GM06990 (cell line): Measurements from ENCODE around the gene RAP1GAP2.

Experiments used
- DNase-seq: peaks from one replicate; pipeline ENCODE4 v3.0.0-alpha.2; 2011; ENCODE audit not compliant: insufficient read length; ENCODE audit errors: extremely low read depth
- H3K27me3 ChIP-seq: replicated peaks from 2 replicates; pipeline ENCODE4 v1.6.0; 2011; ENCODE audit warnings: low read length; ENCODE audit not compliant: control insufficient read depth, insufficient read depth
- H3K36me3 ChIP-seq: 2 replicates; pipeline ENCODE4 v1.5.1; 2011; ENCODE audit warnings: low read length; ENCODE audit not compliant: control insufficient read depth, insufficient read depth
- H3K4me3 ChIP-seq: replicated peaks from 2 replicates; pipeline ENCODE4 v1.5.1; 2011; ENCODE audit warnings: low read depth, mild to moderate bottlenecking, control low read depth, low read length
- CTCF ChIP-seq: IDR thresholded peaks from 2 replicates; pipeline ENCODE4 v1.5.1; 2011; ENCODE audit warnings: low read length, control low read depth, mild to moderate bottlenecking, inconsistent platforms; ENCODE audit not compliant: insufficient read depth, poor library complexity, severe bottlenecking

Gene RAP1GAP2

GRCh38 chr17:2852729-2853282 lies 56.6 kb downstream of the RAP1GAP2 start:
- Histone ChIP-seq H3K27me3 (no peaks in the 10 kb centered on the region; the same call in 1 of the 2 replicates), H3K36me3 (no peaks in the 10 kb centered on the region), H3K4me3 (no peak overlapping the region)
- TF ChIP-seq CTCF, result no peak
- no peak for DNase-seq

- no peak for TF ChIP-seq CTCF
- no peaks in the 10 kb centered on the region for H3K36me3 ChIP-seq
- H3K4me3 ChIP-seq, result peak overlapping the region; percentile 22
- no peak for DNase-seq
- no peaks in the 10 kb centered on the region; the same call in 1 of the 2 replicates for H3K27me3 ChIP-seq
These were observed 57.3 kb downstream of the RAP1GAP2 start for GRCh38 chr17:2853283-2854142.

GRCh38 chr17:2854143-2855055 lies 58.2 kb downstream of the RAP1GAP2 start:
- DNase-seq, result no peak
- TF ChIP-seq CTCF, result no peak
- no peaks in the 10 kb centered on the region for H3K36me3 ChIP-seq
- peak overlapping the region; percentile 22 for H3K4me3 ChIP-seq
- no peaks in the 10 kb centered on the region; the same call in 1 of the 2 replicates for H3K27me3 ChIP-seq

- Histone ChIP-seq H3K4me3 (no peak overlapping the region), H3K36me3 (no peaks in the 10 kb centered on the region), H3K27me3 (no peaks in the 10 kb centered on the region; the same call in none of the 2 replicates)
- TF ChIP-seq CTCF, result no peak
- no peak for DNase-seq
These were observed 58.9 kb downstream of the RAP1GAP2 start for GRCh38 chr17:2855063-2855600.

GRCh38 chr17:2856727-2857126 lies 60.5 kb downstream of the RAP1GAP2 start:
- DNase-seq, result no peak
- H3K27me3 ChIP-seq, result no peaks in the 10 kb centered on the region; the same call in none of the 2 replicates
- no peak for TF ChIP-seq CTCF

More at GRCh38 chr17:2856727-2857126, 60.5 kb downstream of the RAP1GAP2 start:
- Histone ChIP-seq H3K36me3 (no peaks in the 10 kb centered on the region), H3K4me3 (no peak overlapping the region)
